Measurements from ENCODE around the gene NEO1.
A peak's percentile ranks its signal among the peaks of the same experiment; 100 is the strongest.

NEO1 gene

DNA sequence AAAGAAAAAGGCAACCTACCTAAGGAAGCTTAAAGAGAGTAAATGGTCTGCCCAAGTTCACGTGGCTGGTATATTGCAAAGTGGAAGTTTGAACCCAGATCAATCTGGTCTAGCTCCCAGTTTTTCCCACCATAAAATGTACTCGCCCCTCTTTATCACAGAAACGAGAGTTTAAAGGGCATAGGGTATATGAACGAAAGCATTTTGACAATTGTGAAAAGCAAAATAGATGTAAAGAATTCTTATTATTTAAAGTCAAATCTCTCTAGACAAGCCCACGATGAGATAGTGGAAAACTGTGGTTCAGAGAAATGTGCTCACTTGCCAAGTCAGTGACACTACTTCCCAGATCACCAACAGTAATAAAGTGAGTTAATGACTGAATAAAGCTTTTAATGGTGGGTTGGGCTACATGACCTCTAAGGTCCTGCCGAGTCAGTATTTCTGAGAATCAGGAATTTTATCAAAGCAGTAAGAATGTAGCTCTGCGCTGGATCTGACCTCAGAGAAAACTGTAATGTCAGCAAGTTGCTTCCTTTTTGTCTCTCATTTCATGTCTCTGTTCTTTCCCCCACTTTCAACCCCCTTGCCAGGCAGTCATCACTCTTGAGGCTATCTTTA lies 23.3 kb upstream of the NEO1 start:
- DNase-seq (ENCODE audit: low read depth in 2 of 2), result no peak

DNA sequence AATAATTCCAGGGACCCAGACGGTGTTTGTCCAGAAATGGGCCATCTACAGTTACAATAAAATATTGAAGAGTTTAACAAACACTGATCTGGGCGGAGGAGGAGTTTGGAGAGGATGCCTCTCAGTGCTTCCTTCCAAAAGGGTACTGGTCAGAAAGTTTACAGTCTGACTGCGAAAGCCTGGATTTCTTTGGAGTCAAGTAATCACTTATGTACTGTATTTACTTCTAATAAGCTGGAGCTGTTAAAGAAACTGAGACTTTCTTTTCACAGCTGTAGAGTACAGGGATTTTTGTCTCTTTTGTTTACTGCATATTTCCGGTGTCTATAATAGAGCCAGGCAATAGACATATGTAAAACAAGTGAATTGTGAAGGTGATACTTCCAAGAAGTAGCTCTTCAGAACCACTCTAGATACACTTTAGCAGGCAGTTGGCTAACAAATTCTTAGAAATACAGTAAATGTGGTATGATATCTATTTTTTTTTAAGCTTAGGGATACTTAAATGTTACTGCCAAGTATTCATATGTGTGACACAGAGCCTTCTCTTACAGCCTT lies 22.1 kb upstream of the NEO1 start:
- DNase-seq (ENCODE audit: low read depth in 2 of 2), result no peak

DNA sequence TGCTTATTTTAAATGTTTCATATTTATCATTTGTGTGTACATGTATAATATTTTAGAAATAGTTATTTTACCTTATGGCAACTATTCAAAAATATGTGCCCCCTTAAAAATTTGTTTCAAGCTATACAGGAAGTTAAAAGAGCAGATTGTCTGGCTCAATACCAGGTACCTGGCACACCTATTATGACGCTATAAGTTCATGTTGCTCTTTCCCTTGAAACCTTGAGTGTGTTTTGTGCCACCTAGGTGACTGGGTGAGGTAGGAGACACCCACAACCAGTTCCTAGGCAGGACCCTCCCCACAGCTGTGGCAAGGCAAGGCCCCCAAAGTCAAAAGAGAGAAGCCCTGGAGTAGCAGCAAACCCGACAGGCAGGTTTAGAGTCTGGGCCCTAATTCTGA lies 20.6 kb upstream of the NEO1 start:
- no peak for DNase-seq (ENCODE audit: low read depth in 2 of 2)

DNA sequence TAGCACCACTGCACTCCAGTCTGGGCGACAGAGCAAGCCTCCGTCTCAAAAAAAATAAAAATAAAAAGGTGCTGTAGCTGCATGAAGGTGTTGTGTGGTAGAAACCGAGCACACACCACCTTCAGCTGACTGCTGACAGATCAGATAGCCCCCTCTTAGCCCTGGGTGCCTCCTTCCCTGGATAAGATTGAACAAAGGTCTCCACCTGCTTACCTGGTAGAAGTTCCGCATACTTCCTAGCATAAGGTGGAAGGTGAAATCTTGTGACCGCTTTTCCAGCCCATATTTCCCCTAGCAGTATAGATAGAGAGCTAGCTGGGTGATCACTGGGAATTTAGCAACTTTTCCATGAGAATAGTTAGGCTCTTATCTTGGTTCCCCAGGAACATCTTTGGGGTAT lies 18.7 kb upstream of the NEO1 start:
- DNase-seq (ENCODE audit: low read depth in 2 of 2), result no peak

DNA sequence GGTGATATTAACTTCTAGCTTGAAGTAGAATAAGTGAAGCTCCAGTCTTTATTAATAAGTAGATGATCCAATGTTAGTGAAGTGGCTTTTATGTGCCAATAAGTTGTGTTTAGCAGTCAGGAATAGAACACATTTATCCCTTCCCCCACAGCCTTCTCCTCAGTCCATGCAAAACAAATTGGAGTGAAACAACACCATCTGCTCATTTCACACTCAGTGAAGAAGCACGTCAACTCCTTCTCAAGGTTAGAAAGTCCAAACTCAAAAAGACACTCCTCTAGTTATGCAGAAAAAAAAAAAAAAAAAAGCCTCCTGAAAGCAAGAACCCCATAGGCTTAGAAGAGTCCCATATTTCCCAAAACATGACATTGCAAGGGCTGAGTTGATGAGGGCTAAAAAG lies 18.0 kb upstream of the NEO1 start:
- DNase-seq (ENCODE audit: low read depth in 2 of 2), result no peak

DNA sequence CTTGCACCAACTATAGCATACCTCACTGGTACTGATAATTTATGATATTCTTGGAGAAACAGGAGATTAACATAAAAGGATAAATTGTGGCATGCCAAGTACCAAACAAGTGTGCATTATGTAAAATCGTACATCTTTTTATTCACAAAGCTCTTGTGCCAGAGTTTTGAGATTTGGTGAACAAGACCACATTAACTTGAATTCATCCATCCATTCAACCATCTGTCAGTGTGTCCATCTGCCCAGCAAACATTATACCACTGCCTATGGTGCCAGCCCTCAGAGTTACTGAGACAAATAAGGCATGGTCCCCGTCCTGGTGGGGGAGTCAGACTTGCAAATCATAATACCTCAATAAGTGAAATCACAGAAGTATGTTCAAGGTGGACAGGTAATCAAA lies 17.0 kb upstream of the NEO1 start:
- DNase-seq (ENCODE audit: low read depth in 2 of 2), result no peak

DNA sequence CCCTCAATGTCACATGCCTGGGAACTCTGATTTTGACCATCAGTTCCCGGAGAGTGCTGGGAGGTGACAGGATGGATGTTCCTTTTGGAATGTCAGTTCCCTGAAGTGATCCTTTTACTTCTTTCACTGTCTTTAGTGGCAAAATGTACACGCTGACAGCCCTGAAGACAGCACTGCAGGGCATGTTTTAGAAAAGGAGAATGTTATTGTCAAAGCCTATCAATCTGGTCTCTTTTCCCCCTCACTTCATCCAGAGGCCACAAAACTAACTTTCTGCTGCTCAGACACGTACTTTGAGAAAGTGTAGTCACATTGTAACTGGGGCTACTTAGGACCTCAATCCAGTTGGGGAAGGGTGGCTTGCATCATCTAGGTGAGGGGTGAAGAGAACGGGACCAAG lies 14.0 kb upstream of the NEO1 start:
- DNase-seq (ENCODE audit: low read depth in 2 of 2), result no peak

DNA sequence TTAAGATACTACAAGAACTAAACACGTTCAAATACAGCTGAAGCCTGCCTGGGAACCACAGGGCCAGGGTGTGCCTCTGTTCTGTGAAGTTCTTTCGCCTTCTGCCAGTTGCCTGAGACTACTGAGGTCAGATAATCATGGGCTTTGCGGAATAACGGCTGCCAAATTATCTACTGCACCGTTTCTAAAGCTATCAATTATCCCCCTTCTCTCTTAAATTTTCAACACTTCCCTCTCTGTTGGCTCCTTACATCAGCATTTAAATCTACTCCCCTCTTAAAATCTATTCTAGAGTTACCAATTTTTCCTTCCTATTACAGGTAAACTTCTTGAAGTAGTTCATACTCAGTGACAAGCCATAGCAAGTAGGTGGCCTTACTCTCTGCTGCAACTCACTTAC lies 6.2 kb upstream of the NEO1 start:
- DNase-seq (ENCODE audit: low read depth in 2 of 2), result no peak

DNA sequence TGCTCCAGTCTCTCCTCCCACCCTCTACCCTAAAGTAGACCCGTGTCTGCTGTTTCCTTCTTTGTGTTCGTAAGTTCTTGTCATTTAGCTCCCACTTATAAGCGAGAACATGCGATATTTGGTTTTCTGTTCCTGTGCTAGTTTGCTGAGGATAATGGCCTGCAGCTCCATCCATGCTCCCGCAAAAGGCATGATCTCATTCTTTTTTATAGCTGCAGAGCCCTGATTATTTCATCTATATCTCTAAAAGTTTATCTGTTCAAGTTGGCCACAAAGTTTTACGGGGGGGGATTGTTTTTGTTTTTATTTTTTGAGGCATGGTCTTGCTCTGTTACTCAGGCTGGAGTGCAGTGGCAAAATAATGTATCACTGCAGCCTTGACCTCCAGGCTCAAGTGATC lies 4.4 kb upstream of the NEO1 start:
- DNase-seq (ENCODE audit: low read depth in 2 of 2), result no peak

DNA sequence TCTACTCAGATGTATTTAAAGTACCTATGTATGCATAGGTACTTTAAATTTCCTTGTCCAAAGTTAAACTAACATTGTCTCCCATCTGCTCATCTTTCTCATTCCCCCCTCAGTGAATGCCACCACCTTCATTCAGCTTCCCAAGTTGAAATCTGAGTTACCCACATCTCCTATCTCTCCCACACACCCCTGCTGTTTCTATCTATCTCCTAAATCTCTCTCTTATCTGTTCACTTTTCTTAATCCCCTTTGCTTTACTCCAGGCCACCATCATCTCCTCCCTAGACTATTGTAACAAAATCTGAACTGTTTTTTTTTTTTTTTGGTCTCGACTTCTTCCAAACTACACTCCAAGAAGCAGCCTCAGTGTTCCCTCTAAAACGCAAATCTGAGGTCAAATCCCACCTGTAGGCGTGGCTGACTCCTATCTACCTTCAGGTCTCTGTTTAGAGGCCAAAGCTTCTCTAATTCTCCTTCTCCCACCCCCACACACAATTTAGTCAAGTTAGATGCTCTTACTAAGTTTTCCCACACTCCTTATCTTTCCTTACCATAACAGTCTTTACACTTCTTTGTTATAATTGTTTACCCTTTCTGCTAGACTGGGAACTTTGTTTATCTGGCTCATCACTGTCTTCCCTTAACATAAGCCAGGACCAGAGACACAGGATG lies 3.5 kb upstream of the NEO1 start:
- DNase-seq (ENCODE audit: low read depth in 2 of 2), result no peak

DNA sequence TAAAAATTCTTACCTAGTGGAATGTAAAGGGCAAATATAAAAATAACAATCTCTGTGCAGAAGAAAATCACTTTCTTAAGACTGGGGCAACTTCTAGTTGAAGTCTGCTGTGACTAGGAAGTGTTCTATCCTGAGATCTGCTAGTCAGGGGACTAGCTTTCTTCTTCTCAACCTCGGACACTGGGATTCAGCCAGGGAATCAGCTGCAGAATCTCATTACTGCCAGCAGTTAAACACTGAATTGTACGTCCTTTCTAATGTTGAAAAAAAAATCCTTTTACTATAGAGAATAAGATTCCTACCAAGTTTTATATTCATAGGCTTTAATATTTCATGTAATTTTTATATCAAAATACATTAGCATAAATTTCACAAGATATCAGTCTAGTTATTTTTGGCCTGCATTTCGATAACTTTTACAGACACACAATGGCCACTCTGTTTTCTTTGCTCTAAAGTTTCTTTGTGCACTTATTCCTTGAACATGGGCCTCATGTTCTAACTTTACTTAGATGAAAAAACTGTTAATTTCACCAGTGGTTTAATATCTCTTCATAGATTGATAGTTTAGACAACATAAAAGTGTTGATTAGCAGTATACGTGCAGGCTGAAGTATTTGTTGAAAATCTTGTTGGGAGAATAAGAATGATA lies 2.6 kb upstream of the NEO1 start:
- no peak for DNase-seq (ENCODE audit: low read depth in 2 of 2)

DNA sequence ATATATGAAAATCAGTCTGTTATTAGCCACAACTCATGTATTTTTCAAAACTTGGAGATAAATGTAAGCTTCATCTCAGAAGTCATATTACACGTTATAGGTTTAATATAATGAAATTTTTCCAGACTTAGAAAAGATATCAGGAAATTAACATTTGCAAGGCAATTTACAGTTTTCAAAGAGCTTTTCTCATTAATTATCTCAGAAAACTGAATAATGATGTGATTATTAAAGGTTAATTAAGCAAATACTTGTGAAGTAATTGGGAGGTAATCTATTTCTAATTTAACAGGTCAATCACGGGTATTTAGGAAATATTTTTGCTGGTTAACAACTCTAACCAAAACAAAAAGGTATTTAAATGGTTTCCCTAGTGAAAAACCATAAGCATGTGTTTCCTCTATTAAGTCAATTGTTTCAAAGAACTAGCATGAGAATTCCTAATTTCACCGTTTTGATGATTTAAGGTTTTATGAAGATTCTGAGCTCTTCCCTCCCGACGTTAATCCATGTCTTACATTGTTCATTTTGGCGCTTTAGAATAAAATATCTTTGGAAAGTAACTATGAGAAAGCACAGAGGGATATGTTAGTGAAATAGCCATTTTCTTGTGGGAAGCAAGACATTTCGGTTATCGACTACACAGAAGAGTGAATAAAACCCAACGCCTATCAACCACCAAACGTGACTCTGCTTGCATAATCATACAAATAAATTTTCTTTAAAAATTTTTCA lies 1.5 kb upstream of the NEO1 start:
- DNase-seq (ENCODE audit: low read depth in 2 of 2), result no peak

DNA sequence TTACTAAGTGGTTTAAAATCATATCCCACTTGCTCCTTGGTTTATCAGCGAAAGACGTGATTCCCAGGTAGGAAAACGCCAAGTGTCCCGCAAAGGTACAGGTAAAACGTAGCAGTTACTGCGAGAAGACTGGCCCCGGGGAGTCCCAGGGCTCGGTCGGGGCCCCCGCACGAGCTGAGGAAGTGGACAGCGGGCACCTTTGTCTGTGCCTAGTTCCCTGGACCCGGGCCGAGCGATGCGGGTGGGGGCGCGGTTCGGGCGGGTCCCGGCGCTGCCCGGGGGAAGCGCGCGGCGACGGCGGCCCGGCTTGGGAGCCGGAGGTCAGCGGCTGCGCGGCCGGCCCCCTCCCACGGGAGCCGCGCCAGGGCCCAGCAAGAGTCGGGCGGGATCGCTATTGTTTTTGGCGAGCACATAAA lies 864 bp upstream of the NEO1 start:
- no peak for DNase-seq (ENCODE audit: low read depth in 2 of 2)

DNA sequence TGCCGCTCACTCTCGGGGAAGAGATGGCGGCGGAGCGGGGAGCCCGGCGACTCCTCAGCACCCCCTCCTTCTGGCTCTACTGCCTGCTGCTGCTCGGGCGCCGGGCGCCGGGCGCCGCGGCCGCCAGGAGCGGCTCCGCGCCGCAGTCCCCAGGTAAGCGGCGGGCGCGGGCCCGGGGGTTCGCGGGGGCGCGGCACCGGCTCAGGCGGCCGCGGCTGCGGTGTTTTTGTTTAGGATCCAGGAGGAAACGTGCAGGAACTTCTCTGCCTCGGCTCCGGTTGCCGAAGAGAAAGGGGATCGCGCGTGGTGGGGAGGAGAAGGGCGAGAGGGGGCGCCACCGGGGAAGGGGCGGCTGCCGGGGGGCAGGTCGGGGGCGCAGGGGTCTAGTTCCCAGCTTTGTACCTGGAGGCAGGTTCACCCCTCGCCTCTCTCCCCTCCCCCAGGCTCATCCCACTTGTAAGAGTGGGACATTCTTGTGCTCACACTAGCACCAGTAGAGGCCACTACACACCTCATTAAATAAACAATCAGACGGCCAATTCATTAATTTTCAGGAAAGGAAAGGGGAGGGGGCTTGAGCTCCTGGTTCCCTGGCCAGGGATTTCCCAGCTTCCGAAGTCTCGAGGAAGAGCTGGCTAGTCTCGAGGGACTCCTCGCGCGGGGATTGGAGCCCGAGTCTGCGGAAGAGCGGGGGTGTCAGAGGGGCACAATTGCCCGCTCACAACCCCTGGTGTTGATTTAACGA lies 562 bp downstream of the NEO1 start:
- peak in 1 of 2 donors; percentile 11 for DNase-seq (ENCODE audit: low read depth in 2 of 2)

DNA sequence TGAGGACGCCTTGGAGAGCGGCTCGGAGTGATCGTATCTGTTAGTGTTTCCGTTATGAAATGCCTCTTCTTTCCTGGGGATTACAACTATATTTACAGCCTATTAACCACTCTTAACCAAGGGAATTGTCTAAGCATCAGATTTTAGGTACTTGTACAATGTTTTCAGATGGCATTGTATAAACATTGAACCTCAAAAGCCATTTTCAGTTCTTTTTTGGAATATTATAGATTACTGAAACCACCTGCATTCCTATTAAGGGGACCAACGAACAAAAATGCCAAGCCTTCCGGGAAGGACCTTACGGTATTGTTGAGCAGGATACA lies 1.1 kb downstream of the NEO1 start:
- DNase-seq (ENCODE audit: low read depth in 2 of 2), result no peak

DNA sequence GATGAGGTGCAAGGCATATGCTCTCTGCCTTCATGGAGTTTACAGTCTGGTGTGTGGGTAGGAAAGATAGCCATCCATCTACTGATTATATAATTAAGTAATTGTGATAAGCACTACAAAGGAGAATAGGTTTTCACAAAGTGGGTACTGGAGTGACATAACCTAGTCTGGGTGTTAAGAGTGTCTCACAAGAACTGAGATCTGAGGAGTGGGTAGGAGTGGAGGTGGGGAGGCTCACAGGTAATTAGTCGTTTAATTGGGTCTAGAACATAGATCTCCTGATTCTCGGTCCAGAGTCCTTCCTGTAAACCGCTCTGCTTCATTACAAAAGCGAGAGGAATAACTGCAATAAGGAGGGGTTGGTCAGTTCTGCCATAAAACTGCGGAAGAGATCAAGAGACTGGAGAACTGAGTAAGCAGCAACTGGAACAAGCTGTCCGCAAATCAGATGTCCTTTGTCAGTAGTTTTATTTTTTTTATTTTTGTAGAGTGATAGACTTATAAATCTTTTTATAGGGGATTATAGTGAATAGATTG lies 2.2 kb downstream of the NEO1 start:
- no peak for DNase-seq (ENCODE audit: low read depth in 2 of 2)

DNA sequence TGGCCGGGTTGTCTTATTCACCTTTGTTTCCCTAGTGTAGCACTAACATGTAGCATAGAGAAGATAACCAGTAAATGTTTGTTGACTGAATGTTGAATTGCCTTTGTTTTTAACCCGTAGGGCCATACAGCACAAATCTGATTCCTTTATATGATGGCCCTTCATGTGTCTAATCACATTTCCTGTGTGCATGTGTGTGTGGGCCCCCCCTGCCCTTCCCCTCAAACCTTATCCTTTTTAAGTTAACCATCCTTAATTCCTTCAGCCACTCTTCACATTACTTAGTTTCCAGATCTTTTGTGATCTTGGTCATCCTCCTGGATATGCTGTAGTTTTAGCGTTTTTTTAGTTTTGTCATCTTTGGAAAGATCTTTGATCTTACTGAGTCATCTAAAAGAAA lies 4.2 kb downstream of the NEO1 start:
- no peak for DNase-seq (ENCODE audit: low read depth in 2 of 2)

DNA sequence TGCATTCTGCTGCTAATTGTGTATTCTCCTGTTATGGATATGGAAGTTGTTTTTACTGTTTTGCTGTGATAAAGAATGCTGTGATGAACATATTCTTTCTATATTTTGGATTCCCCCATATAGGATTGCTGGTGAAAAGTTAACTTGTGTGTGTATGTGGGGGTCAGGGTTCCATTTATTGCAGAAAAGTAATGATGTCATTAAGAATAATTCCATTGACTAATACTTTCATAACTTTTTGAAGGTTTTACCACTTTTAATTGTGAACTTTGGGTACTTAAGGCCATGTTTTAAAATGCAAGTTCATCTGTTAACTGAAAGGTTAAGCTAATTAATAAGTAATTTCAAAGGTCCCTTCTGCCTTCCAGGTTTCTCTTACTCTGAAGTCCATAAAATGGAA lies 6.2 kb downstream of the NEO1 start:
- DNase-seq (ENCODE audit: low read depth in 2 of 2), result no peak

DNA sequence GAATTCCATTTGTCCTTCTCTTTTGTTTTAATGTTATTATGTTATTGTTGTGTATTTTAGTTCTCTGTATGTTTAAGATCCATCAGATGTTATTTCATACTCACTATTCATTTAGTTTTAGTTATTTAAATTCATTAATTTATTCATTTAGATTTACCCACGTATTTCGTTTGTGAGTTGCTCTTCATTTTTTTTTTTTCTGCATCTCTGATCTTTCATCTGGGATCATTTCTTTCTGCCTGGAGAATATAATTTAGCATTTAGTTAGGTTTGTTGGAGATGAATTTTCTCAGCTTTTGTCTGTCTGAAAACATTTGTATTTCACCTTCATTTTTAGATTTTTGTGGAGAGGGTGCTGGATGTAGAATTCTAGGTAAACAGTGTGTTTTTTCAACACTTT lies 12.9 kb downstream of the NEO1 start:
- no peak for DNase-seq (ENCODE audit: low read depth in 2 of 2)

DNA sequence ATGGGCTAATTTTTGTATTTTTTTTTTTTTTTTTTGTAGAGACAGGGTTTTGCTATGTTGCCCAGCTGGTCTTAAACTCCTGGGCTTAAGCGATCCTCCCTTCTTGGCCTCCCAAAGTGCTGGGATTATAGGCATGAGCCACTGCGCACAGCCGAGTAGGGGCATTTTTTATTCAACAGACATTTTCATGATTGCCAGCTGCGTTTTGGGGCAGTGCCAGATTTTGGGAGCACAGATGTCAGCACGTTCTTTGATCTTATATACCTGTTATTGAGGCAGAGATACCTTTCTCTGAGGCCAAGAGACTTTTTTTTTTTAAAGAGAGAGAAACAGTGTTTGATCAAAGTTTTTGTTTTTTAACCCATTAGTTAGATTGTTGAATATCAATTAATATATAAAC lies 16.8 kb downstream of the NEO1 start:
- DNase-seq (ENCODE audit: low read depth in 2 of 2), result no peak

DNA sequence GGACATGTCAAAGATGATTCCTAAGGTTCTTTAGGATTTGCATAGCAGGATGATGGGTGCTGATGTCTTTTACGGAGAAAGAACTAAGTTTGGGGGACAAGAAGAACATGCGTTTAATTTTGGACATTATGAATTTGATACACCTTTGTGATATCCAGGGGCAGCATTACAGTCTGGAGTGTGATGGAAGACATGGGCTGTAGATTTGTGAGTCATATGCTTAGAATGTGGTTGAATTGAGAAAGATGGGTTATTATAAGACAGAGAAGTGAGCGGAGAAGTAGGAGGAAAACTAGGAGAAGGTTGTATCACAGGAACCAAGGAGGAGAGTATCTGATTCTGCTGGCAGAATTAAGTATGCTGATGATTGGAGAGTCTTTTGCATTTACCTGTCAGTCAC lies 20.6 kb downstream of the NEO1 start:
- DNase-seq (ENCODE audit: low read depth in 2 of 2), result no peak

DNA sequence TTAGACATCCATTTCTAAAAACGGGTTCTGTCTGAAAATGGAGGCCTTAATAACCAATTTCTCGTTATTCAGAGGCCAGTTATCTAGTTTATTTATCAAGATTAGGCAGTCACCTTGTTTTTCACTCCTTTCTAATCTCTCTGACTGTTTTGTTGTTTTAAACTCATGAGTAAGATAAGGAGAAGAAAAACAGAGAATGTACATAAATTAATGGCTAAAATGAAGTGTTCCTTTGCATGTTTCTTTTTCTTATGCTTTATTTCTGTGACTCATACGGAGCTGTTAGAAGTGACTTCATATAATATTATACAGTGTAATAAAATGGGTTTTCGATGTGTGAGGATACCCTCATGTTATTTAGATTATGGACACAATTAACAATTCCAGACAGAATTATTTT lies 22.0 kb downstream of the NEO1 start:
- DNase-seq (ENCODE audit: low read depth in 2 of 2), result no peak

Data from activated CD4-positive, alpha-beta T cell treated with anti-CD3 and anti-CD28 coated beads for 24 hours (primary cell).